K562 (cell line): ENCODE results near the gene LTA. TPM values are rescaled to one million over a fixed set of nuclear protein-coding genes. Genes with fewer than 3 reads are reported as not detected.

Source experiments
- ARHGAP35 ChIP-seq: fragments of 450-650 bp; IDR thresholded peaks from 2 replicates; pipeline ENCODE4 v1.6.1; 2018; ENCODE audit not compliant: partially characterized antibody
- BCL6 ChIP-seq: fragments of 250-450 bp; sonication (Bioruptor Pico); IDR thresholded peaks from 2 replicates; pipeline ENCODE4 v1.4.0; 2020
- CGGBP1 ChIP-seq: fragments of 250-450 bp; sonication (Bioruptor Pico); IDR thresholded peaks from 2 replicates; pipeline ENCODE4 v1.9.0; 2021; ENCODE audit warnings: mild to moderate bottlenecking
- CREM ChIP-seq: IDR thresholded peaks from 2 replicates; pipeline ENCODE4 v1.6.1; 2014; ENCODE audit warnings: antibody characterized with exemption, low read depth
- DEAF1 ChIP-seq: fragments of 450-650 bp; formaldehyde crosslinking; IDR thresholded peaks from 2 replicates; pipeline ENCODE4 v1.4.0; 2020; ENCODE audit warnings: mild to moderate bottlenecking, moderate library complexity
- GABPB1 ChIP-seq: sonication (generic); formaldehyde crosslinking; IDR thresholded peaks from 2 replicates; pipeline ENCODE4 v1.8.0; 2022; ENCODE audit warnings: mild to moderate bottlenecking, missing genetic modification reagents
- GTF2B ChIP-seq: IDR thresholded peaks from 2 replicates; pipeline ENCODE4 v1.6.1; 2011; ENCODE audit not compliant: insufficient read length; ENCODE audit errors: extremely low read depth
- JUND ChIP-seq, 2 experiments: IDR thresholded peaks; 2 replicates in 1 of 2; 3 replicates in 1 of 2; pipeline ENCODE4 v1.6.1; 2011; ENCODE audit warnings: borderline replicate concordance in 2 of 2, low read depth in 2 of 2, low read length in 2 of 2, improper control_type of control experiment in 1 of 2, missing biosample characterization in 1 of 2, missing genetic modification characterization in 1 of 2, missing genetic modification reagents in 1 of 2
- KDM2B ChIP-seq: fragments of 250-450 bp; sonication (Bioruptor Pico); IDR thresholded peaks from 2 replicates; pipeline ENCODE4 v1.8.0; 2021; ENCODE audit warnings: mild to moderate bottlenecking, moderate library complexity
- SNAPC5 ChIP-seq: fragments of 250-450 bp; sonication (Bioruptor Pico); IDR thresholded peaks from 2 replicates; pipeline ENCODE4 v1.8.0; 2021; ENCODE audit warnings: moderate library complexity, mild to moderate bottlenecking, inconsistent platforms
- SP2 ChIP-seq: IDR thresholded peaks from 2 replicates; pipeline ENCODE4 v1.6.1; 2011; ENCODE audit warnings: mild to moderate bottlenecking, low read depth, low read length, moderate library complexity; ENCODE audit not compliant: poor library complexity, severe bottlenecking; ENCODE audit errors: extremely low read depth
- SPI1 ChIP-seq: IDR thresholded peaks from 2 replicates; pipeline ENCODE4 v1.6.1; 2011; ENCODE audit warnings: low read depth, low read length, control low read depth, borderline replicate concordance
- STAT5B ChIP-seq: fragments of 250-450 bp; sonication (Bioruptor Pico); IDR thresholded peaks from 2 replicates; pipeline ENCODE4 v1.8.0; 2021; ENCODE audit warnings: mild to moderate bottlenecking, inconsistent platforms
- TAL1 ChIP-seq: fragments of 450-650 bp; IDR thresholded peaks from 2 replicates; pipeline ENCODE4 v1.6.1; 2016; ENCODE audit warnings: mild to moderate bottlenecking
- ZHX1 ChIP-seq: fragments of 150-350 bp; conservative IDR thresholded peaks from 2 replicates; pipeline ENCODE4 v1.6.1; 2014; ENCODE audit warnings: low read length
- ZNF444 ChIP-seq: fragments of 250-450 bp; sonication (Bioruptor Pico); IDR thresholded peaks from 2 replicates; pipeline ENCODE4 v1.4.0; 2020; ENCODE audit warnings: mild to moderate bottlenecking, moderate library complexity
- ZNF75A ChIP-seq: fragments of 450-650 bp; formaldehyde crosslinking; IDR thresholded peaks from 2 replicates; pipeline ENCODE4 v1.4.0; 2020; ENCODE audit warnings: mild to moderate bottlenecking
- polyA plus RNA-seq, 8 experiments: library from polyadenylated mRNA; depleted of rRNA in 4 of 8; stranded (reverse) in 5 of 8; unstranded in 3 of 8; fragments of >200 nt; fragmentation: Nextera tagmentation in 2 of 8; fragmentation: Illumina TruSeq in 1 of 8; extraction: Ambion mirVana in 2 of 8; extraction: Trizol in 1 of 8; gene quantifications; 2 replicates each; pipeline versions ENCODE4 v1.2.1 to v1.2.3, GENCODE V29; 2011 to 2014; ENCODE audit warnings: inconsistent platforms in 1 of 8, missing spikeins in 1 of 8
- total RNA-seq, 7 experiments: library from RNA; depleted of rRNA in 6 of 7; stranded (reverse); fragments of >200 nt in 6 of 7; fragmentation: Illumina TruSeq in 2 of 7; extraction: Trizol in 2 of 7; gene quantifications; 2 replicates each; pipeline versions ENCODE4 v1.2.1 to v1.2.3, GENCODE V29; 2011 to 2021; ENCODE audit warnings: low replicate concordance in 1 of 7

Gene LTA
- total and polyA plus RNA-seq, 9 of the 15 experiments (the other 6 are each of a cell fraction or from before 2014, with no cell fraction given) = 0.80 TPM; not detected in 8

- peak; percentile 80 for TF ChIP-seq JUND (IDR thresholded peaks at IDR 0.05; ENCODE audit: borderline replicate concordance, low read depth, low read length)
- peak; percentile 77 for TF ChIP-seq JUND (tag; IDR thresholded peaks at IDR 0.05; ENCODE audit: borderline replicate concordance, low read depth, low read length)
- no peak for TF ChIP-seq BCL6 (CRISPR knock-in tag)
- no peak for TF ChIP-seq CGGBP1 (CRISPR knock-in tag)
- peak; percentile 83 for TF ChIP-seq GTF2B
- TF ChIP-seq ZHX1 = 0 out of 2 replicates have a peak, but pooled peaks have one; percentile 20
- no peak for TF ChIP-seq KDM2B
- TF ChIP-seq STAT5B (CRISPR knock-in tag) = no peak
- TF ChIP-seq SP2 = no peak
- TF ChIP-seq ARHGAP35 = no peak
- TF ChIP-seq CREM = peak; percentile 98
- peak; percentile 24; the same call in 1 of the 2 replicates for TF ChIP-seq TAL1
- TF ChIP-seq ZNF444 = no peak
- TF ChIP-seq SPI1 = no peak
- no peak for TF ChIP-seq SNAPC5 (CRISPR knock-in tag)
- TF ChIP-seq GABPB1 (CRISPR knock-in tag) = no peak
- 0 out of 2 replicates have a peak, but pooled peaks have one; percentile 33 for TF ChIP-seq ZNF75A (CRISPR knock-in tag)
- 0 out of 2 replicates have a peak, but pooled peaks have one; percentile 18 for TF ChIP-seq DEAF1 (CRISPR knock-in tag)
Observed at GRCh38 chr6:31619805-31620585, 47.9 kb downstream of the LTA start (continued).
